PC-9 (cell line): Measurements from ENCODE around the gene ALLC.
"Not testable (repeated sequence)": the region's sequence is repeated elsewhere in the genome, so short reads cannot be mapped to it uniquely, and the experiment has no call there.

Experiments used
- CTCF ChIP-seq: fragments of 200-600 bp; sonication (generic); conservative IDR thresholded peaks from 2 replicates; pipeline ENCODE4 v1.6.1; 2017; ENCODE audit warnings: mixed run types, antibody characterized with exemption, mild to moderate bottlenecking, moderate library complexity
- EZH2 ChIP-seq: fragments of 200-600 bp; sonication (generic); IDR thresholded peaks from 2 replicates; pipeline ENCODE4 v1.8.0; 2017; ENCODE audit warnings: antibody characterized with exemption, low read depth

- TF ChIP-seq CTCF, EZH2: not testable (repeated sequence)
These were observed 22.0 kb upstream of the ALLC start for GRCh38 chr2:3635975-3636327.
